IPS-20b (cell line): Measurements from ENCODE around the gene ADGRD2.

Source experiments
- H3K27ac ChIP-seq: one replicate; pipeline ENCODE4 v1.5.1; 2013; ENCODE audit warnings: low read length
- H3K27me3 ChIP-seq: 2 replicates; pipeline ENCODE4 v1.6.1; 2013; ENCODE audit warnings: mild to moderate bottlenecking, low read length, inconsistent platforms; ENCODE audit not compliant: insufficient read depth
- H3K36me3 ChIP-seq: 2 replicates; pipeline ENCODE4 v1.6.1; 2013; ENCODE audit warnings: low read depth, mild to moderate bottlenecking, inconsistent platforms, low read length, moderate library complexity; ENCODE audit not compliant: insufficient read depth
- H3K4me1 ChIP-seq: 2 replicates; pipeline ENCODE4 v1.6.1; 2013; ENCODE audit warnings: mild to moderate bottlenecking, control low read depth, inconsistent platforms, low read length, moderate library complexity; ENCODE audit not compliant: insufficient read depth
- H3K4me3 ChIP-seq: 2 replicates; pipeline ENCODE4 v1.5.1; 2013; ENCODE audit warnings: mild to moderate bottlenecking, low read length, inconsistent platforms
- H3K9ac ChIP-seq: 2 replicates; pipeline ENCODE4 v1.6.1; 2013; ENCODE audit warnings: low read depth, mild to moderate bottlenecking, inconsistent platforms, low read length, moderate library complexity
- H3K9me3 ChIP-seq: 2 replicates; pipeline ENCODE4 v1.6.1; 2013; ENCODE audit warnings: mild to moderate bottlenecking, low read depth, low read length, inconsistent platforms; ENCODE audit not compliant: insufficient read depth

Gene ADGRD2

GRCh38 chr9:124493794-124494479 is 43.7 kb downstream of the ADGRD2 start:
- Histone ChIP-seq H3K27ac (no peak overlapping the region), H3K4me3 (no peak overlapping the region), H3K27me3 (no peaks in the 10 kb centered on the region), H3K9ac (no peak overlapping the region; the same call in 1 of the 2 replicates), H3K36me3 (no peaks in the 10 kb centered on the region), H3K9me3 (no peaks in the 10 kb centered on the region), H3K4me1 (no peaks in the 10 kb centered on the region)

GRCh38 chr9:124495126-124496074 is 45.1 kb downstream of the ADGRD2 start:
- H3K36me3 ChIP-seq = no peaks in the 10 kb centered on the region
- H3K9ac ChIP-seq = no peak overlapping the region
- H3K4me1 ChIP-seq = no peaks in the 10 kb centered on the region
- H3K27me3 ChIP-seq = peaks cover 10% of the 10 kb centered on the region; the same call in 1 of the 2 replicates
- H3K27ac ChIP-seq = no peak overlapping the region
- H3K4me3 ChIP-seq = no peak overlapping the region
- no peaks in the 10 kb centered on the region for H3K9me3 ChIP-seq

DNA sequence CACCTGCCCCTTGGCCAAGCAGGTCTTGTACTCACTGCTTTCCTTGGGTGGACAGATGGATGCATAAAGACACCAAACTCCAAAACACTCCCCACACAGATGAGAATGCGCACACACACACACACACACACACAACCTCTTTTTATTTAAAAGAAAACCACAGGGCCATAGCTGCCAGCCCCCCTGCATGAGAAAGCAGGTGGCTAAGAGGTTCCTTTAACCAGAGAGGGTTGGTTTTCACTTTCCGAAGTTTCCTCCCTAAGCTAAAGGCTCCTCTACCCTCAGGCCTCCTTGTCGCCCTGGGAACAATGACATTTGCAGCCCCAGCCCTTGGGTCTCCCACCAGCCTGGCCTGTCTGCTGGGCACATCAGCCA is 45.8 kb downstream of the ADGRD2 start:
- Histone ChIP-seq H3K27ac (no peak overlapping the region), H3K36me3 (no peaks in the 10 kb centered on the region), H3K27me3 (peaks cover 16% of the 10 kb centered on the region), H3K9me3 (no peaks in the 10 kb centered on the region), H3K4me3 (no peak overlapping the region), H3K9ac (no peak overlapping the region), H3K4me1 (no peaks in the 10 kb centered on the region)

DNA sequence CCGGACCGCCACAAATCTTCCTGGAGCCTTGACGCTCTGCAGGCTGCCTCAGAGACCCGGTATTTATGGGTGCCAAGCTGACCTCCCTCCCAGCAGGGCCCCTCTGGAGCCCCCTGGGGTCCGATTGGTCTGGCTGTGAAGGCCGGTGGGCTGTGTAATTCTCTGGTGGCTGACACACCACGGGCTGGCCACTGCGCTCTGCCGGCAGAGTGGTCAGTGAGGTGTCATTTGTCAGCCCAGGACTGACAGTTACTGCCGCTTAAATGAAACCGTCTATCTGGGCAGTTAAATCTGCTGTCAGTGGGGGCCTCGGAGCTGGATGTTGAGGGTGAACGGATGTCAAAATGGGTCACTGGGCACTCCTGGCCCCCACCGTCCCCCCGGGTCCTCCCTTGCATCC is 46.2 kb downstream of the ADGRD2 start:
- H3K4me3 ChIP-seq = no peak overlapping the region
- H3K27ac ChIP-seq = no peak overlapping the region
- no peaks in the 10 kb centered on the region for H3K4me1 ChIP-seq
- H3K27me3 ChIP-seq = peaks cover 20% of the 10 kb centered on the region
- no peaks in the 10 kb centered on the region for H3K9me3 ChIP-seq
- no peaks in the 10 kb centered on the region for H3K36me3 ChIP-seq
- no peak overlapping the region for H3K9ac ChIP-seq

- Histone ChIP-seq H3K9ac (no peak overlapping the region), H3K36me3 (no peaks in the 10 kb centered on the region), H3K4me3 (no peak overlapping the region), H3K4me1 (no peaks in the 10 kb centered on the region), H3K27ac (no peak overlapping the region), H3K27me3 (peaks cover 30% of the 10 kb centered on the region), H3K9me3 (no peaks in the 10 kb centered on the region)
These were observed 47.2 kb downstream of the ADGRD2 start for GRCh38 chr9:124497441-124497840.

DNA sequence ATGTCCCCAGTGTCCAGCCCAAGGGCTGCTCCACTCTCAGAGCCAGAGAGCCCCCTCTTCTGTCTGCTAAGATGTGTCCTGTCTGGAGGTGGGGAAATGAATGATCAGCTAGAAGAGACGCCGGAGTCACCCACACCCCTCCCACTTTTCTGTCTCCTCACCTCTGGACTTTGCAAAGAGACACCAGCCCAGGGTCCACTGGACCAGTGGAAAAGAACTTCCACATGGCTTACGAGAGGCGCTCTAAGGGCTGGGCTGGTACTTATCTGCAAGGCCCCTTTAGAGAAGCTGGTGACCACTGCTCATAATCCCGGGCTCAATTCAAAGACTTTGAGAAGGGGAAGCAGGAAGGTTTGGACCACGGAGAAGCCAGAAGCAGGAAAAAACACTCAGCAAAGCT is 47.8 kb downstream of the ADGRD2 start:
- Histone ChIP-seq H3K36me3 (no peaks in the 10 kb centered on the region), H3K4me3 (no peak overlapping the region), H3K27me3 (peaks cover 36% of the 10 kb centered on the region), H3K4me1 (no peaks in the 10 kb centered on the region), H3K27ac (no peak overlapping the region), H3K9ac (no peak overlapping the region), H3K9me3 (no peaks in the 10 kb centered on the region)

GRCh38 chr9:124498499-124499146 is 48.4 kb downstream of the ADGRD2 start:
- Histone ChIP-seq H3K27me3 (peaks cover 42% of the 10 kb centered on the region), H3K4me1 (no peaks in the 10 kb centered on the region), H3K9ac (no peak overlapping the region), H3K9me3 (no peaks in the 10 kb centered on the region), H3K36me3 (no peaks in the 10 kb centered on the region), H3K4me3 (no peak overlapping the region), H3K27ac (no peak overlapping the region)

GRCh38 chr9:124499216-124499615 is 49.0 kb downstream of the ADGRD2 start:
- H3K36me3 ChIP-seq = no peaks in the 10 kb centered on the region
- no peak overlapping the region for H3K9ac ChIP-seq
- H3K9me3 ChIP-seq = no peaks in the 10 kb centered on the region
- H3K27me3 ChIP-seq = peaks cover 48% of the 10 kb centered on the region
- H3K4me1 ChIP-seq = no peaks in the 10 kb centered on the region
- no peak overlapping the region for H3K27ac ChIP-seq
- H3K4me3 ChIP-seq = no peak overlapping the region

DNA sequence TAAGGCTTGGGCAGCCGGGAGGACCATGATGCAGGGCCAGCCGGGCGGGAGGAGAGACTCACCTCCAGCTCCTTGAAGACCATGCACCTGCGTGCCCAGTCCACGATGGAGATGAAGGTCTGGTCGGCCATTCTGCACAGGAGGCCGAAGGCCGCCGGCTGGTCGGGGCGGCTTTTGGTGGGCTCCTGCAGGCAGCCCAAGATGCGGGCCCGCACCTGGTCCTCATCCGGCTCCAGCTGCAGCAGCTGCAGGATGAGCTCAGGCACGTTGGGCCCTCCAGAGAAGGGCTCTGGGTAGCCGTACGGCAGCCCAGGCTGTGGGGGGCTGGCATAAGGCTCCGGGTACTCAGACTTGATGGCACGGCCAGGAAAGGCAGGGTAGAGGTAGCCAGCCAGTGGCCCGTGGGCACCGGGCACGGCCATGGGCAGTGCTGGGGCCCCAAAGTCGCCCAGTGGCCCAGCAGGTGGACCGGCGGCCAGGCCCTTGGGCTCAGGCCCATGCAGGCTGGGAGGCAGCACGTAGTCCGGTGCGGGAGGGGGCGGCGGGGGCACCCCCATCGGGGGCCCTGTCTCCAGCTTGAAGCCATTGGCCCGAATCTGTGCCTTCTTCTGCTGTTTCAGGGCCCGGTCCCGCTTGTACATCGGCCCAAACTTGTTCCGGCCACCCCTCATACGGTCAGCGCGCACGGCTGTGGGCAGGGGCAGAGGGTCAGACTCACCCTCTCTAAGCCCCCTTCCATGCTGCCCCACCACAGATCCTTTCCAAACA is 50.0 kb downstream of the ADGRD2 start:
- H3K27ac ChIP-seq = no peak overlapping the region
- no peak overlapping the region for H3K9ac ChIP-seq
- no peaks in the 10 kb centered on the region for H3K4me1 ChIP-seq
- no peaks in the 10 kb centered on the region for H3K9me3 ChIP-seq
- peaks cover 56% of the 10 kb centered on the region for H3K27me3 ChIP-seq
- H3K36me3 ChIP-seq = no peaks in the 10 kb centered on the region
- H3K4me3 ChIP-seq = no peak overlapping the region

DNA sequence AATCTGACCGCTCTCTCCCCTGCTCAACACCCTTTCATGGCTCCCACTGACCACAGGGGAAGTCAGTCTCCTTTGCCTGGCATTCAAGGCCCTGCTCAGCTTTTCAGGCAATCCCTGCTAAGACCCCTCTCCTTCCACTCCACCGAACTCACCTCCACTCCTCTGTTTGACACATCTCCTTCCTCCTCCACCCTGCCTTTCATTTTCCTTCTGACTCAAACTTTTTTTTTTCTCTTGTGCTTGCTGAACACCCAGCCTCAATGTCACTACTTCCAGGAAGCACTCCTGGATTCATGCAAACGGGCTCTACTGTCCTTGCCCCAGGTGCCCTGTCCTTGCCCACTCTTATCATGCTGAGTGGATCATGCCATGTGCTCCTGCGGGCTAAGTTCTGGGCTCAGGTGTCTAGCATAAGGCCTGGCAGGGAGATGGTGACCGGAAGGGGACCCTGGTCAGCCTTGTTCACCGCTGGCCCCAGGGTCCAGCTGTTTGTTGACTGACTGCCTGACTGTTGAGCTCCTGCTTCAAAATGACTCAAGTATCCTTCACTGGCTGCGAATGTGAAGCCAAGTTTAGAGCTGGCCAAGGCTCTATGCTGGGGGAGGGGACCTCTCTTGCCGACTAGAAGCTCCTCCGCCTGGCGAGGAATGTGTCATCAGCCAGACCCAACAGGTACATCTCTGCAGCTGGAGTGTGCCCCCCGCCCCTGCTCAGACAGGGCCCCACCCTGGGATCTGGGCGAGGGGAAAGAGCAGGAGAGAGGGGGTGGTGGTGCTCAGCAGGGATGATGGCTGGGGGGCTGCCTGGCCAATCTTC is 50.8 kb downstream of the ADGRD2 start:
- no peaks in the 10 kb centered on the region for H3K4me1 ChIP-seq
- no peaks in the 10 kb centered on the region for H3K36me3 ChIP-seq
- H3K27ac ChIP-seq = no peak overlapping the region
- no peaks in the 10 kb centered on the region for H3K9me3 ChIP-seq
- H3K9ac ChIP-seq = no peak overlapping the region
- no peak overlapping the region for H3K4me3 ChIP-seq
- H3K27me3 ChIP-seq = peaks cover 64% of the 10 kb centered on the region
